ENCODE results near the gene YRDC.

The YRDC gene

GRCh38 chr1:37764414-37764825 is 43.6 kb downstream of the YRDC start:
- TF ChIP-seq CTCF (IDR thresholded peaks at IDR 0.05; ENCODE audit: borderline replicate concordance, control extremely low read depth, extremely low read depth, insufficient read depth, missing control alignments), result no peak
- in situ Hi-C loops (cut with MboI; ENCODE audit: low sequenced_read_pairs, unreplicated experiment), result no loop called here
- DNase-seq (ENCODE audit: low spot score), result peak; percentile 84

- in situ Hi-C loops (cut with MboI; ENCODE audit: low sequenced_read_pairs, unreplicated experiment), result no loop called here
- no peak for DNase-seq (ENCODE audit: low spot score)
- no peak for TF ChIP-seq CTCF (IDR thresholded peaks at IDR 0.05; ENCODE audit: borderline replicate concordance, control extremely low read depth, extremely low read depth, insufficient read depth, missing control alignments)
Observed at GRCh38 chr1:37763791-37764413, 44.1 kb downstream of the YRDC start.

GRCh38 chr1:37762516-37762915 is 45.5 kb downstream of the YRDC start:
- DNase-seq (ENCODE audit: low spot score), result no peak
- TF ChIP-seq CTCF (IDR thresholded peaks at IDR 0.05; ENCODE audit: borderline replicate concordance, control extremely low read depth, extremely low read depth, insufficient read depth, missing control alignments), result no peak
- in situ Hi-C loops (cut with MboI; ENCODE audit: low sequenced_read_pairs, unreplicated experiment), result no loop called here

GRCh38 chr1:37761416-37762095 is 46.5 kb downstream of the YRDC start:
- no peak for TF ChIP-seq CTCF (IDR thresholded peaks at IDR 0.05; ENCODE audit: borderline replicate concordance, control extremely low read depth, extremely low read depth, insufficient read depth, missing control alignments)
- in situ Hi-C loops (cut with MboI; ENCODE audit: low sequenced_read_pairs, unreplicated experiment), result no loop called here
- DNase-seq (ENCODE audit: low spot score), result no peak

GRCh38 chr1:37759451-37759850 is 48.6 kb downstream of the YRDC start:
- TF ChIP-seq CTCF (IDR thresholded peaks at IDR 0.05; ENCODE audit: borderline replicate concordance, control extremely low read depth, extremely low read depth, insufficient read depth, missing control alignments), result no peak
- in situ Hi-C loops (cut with MboI; ENCODE audit: low sequenced_read_pairs, unreplicated experiment), result no loop called here

GRCh38 chr1:37755951-37756560 is 52.0 kb downstream of the YRDC start:
- in situ Hi-C loops (cut with MboI; ENCODE audit: low sequenced_read_pairs, unreplicated experiment), result no loop called here
- DNase-seq (ENCODE audit: low spot score), result no peak
- TF ChIP-seq CTCF (IDR thresholded peaks at IDR 0.05; ENCODE audit: borderline replicate concordance, control extremely low read depth, extremely low read depth, insufficient read depth, missing control alignments), result no peak

More at GRCh38 chr1:37759451-37759850, 48.6 kb downstream of the YRDC start:
- no peak for DNase-seq (ENCODE audit: low spot score)

Data from GM13976 (cell line).